RPMI8226 (cell line): Measurements from ENCODE around the gene NEMP1.
"Not testable (repeated sequence)": the region's sequence is repeated elsewhere in the genome, so short reads cannot be mapped to it uniquely, and the experiment has no call there.

Experiments
- DNase-seq: peaks from one replicate; pipeline ENCODE4 v3.0.0-alpha.2; 2015

Gene NEMP1

GRCh38 chr12:57090490-57090889 lies 11.9 kb upstream of the NEMP1 start:
- DNase-seq = no peak

GRCh38 chr12:57089271-57090245 lies 11.0 kb upstream of the NEMP1 start:
- DNase-seq = no peak

- DNase-seq = peak; percentile 97
Measured at GRCh38 chr12:57088354-57089270, 10.0 kb upstream of the NEMP1 start, which contains the start of gene NAB2. TSS of gene NAB2 (plus strand) at chr12:57089114. CDS start at chr12:57089272, 158 bp downstream.

- DNase-seq = peak; percentile 86
Measured at GRCh38 chr12:57087691-57088353, 9.2 kb upstream of the NEMP1 start.

GRCh38 chr12:57087010-57087690 lies 8.6 kb upstream of the NEMP1 start:
- peak; percentile 79 for DNase-seq

GRCh38 chr12:57086493-57087009 lies 8.0 kb upstream of the NEMP1 start:
- peak; percentile 58 for DNase-seq

- no peak for DNase-seq
Measured at GRCh38 chr12:57085999-57086492, 7.5 kb upstream of the NEMP1 start.

- no peak for DNase-seq
Measured at GRCh38 chr12:57080855-57081254, 2.3 kb upstream of the NEMP1 start.

- DNase-seq = no peak
Measured at GRCh38 chr12:57079821-57080220, 1.2 kb upstream of the NEMP1 start.

- not testable (repeated sequence) for DNase-seq
Measured at GRCh38 chr12:57073566-57074450, 4.8 kb downstream of the NEMP1 start.

- no peak for DNase-seq
Measured at GRCh38 chr12:57072661-57073060, 5.9 kb downstream of the NEMP1 start.

GRCh38 chr12:57069523-57069922 lies 9.1 kb downstream of the NEMP1 start:
- peak; percentile 77 for DNase-seq

- DNase-seq = no peak
Measured at GRCh38 chr12:57066245-57066644, 12.3 kb downstream of the NEMP1 start.

GRCh38 chr12:57063991-57064685 lies 14.5 kb downstream of the NEMP1 start:
- DNase-seq = no peak

- DNase-seq = no peak
Measured at GRCh38 chr12:57058454-57058853, 20.1 kb downstream of the NEMP1 start.

- DNase-seq = no peak
Measured at GRCh38 chr12:57057067-57057751, 21.4 kb downstream of the NEMP1 start.

GRCh38 chr12:57055824-57056223 lies 22.8 kb downstream of the NEMP1 start:
- DNase-seq = no peak

- not testable (repeated sequence) for DNase-seq
Measured at GRCh38 chr12:57053901-57054300, 24.7 kb downstream of the NEMP1 start.

- not testable (repeated sequence) for DNase-seq
Measured at GRCh38 chr12:57053146-57053545, 25.4 kb downstream of the NEMP1 start.
